Endothelial cell (in vitro differentiated cells): ENCODE results near the gene IRF1. TPM values are rescaled to one million over a fixed set of nuclear protein-coding genes. Genes with fewer than 3 reads are reported as not detected.

Experiments used
- DNase-seq: peaks from one replicate; pipeline ENCODE4 v3.0.0; 2021; ENCODE audit warnings: low spot score
- H3K27ac Mint-ChIP-seq: one replicate; pipeline ENCODE4 v1.8.0; 2021; ENCODE audit warnings: mixed read lengths, inconsistent platforms; ENCODE audit not compliant: unreplicated experiment
- H3K27me3 Mint-ChIP-seq: one replicate; pipeline ENCODE4 v1.8.0; 2021; ENCODE audit warnings: mild to moderate bottlenecking, moderate library complexity, mixed read lengths, inconsistent platforms; ENCODE audit not compliant: unreplicated experiment
- H3K36me3 Mint-ChIP-seq: one replicate; pipeline ENCODE4 v1.8.0; 2021; ENCODE audit warnings: mild to moderate bottlenecking, low read depth, mixed read lengths, inconsistent platforms; ENCODE audit not compliant: unreplicated experiment
- H3K4me1 Mint-ChIP-seq: one replicate; pipeline ENCODE4 v1.8.0; 2021; ENCODE audit warnings: mild to moderate bottlenecking, mixed read lengths, inconsistent platforms; ENCODE audit not compliant: unreplicated experiment
- H3K4me3 Mint-ChIP-seq: one replicate; pipeline ENCODE4 v1.8.0; 2021; ENCODE audit warnings: mild to moderate bottlenecking, mixed read lengths, inconsistent platforms; ENCODE audit not compliant: unreplicated experiment
- H3K9me3 Mint-ChIP-seq: one replicate; pipeline ENCODE4 v1.8.0; 2021; ENCODE audit warnings: mixed read lengths, inconsistent platforms; ENCODE audit not compliant: unreplicated experiment
- CTCF ChIP-seq: fragments of 200-600 bp; sonication (generic); IDR thresholded peaks from one replicate; pipeline ENCODE4 v1.5.0; 2021; ENCODE audit warnings: antibody characterized with exemption; ENCODE audit not compliant: unreplicated experiment
- total RNA-seq: library from RNA; stranded (reverse); fragmentation: NEBNext Ultra II Directional; extraction: Animal tissue kit (Norgen Biotek cat#: 25700); gene quantifications from one replicate; pipeline ENCODE4 v1.2.1, GENCODE V29; 2021; ENCODE audit not compliant: unreplicated experiment

IRF1 gene
- total RNA-seq, 1 donor from 2014 or later = 7.1 TPM

- H3K27me3 Mint-ChIP-seq = peaks cover 8% of the 10 kb centered on the region
- TF ChIP-seq CTCF = no peak
Observed at GRCh38 chr5:132505641-132506040, 15.1 kb upstream of the IRF1 start.

GRCh38 chr5:132504746-132505145 is 14.2 kb upstream of the IRF1 start:
- TF ChIP-seq CTCF = no peak
- H3K4me3 Mint-ChIP-seq = no peak overlapping the region
- no peaks in the 10 kb centered on the region for H3K36me3 Mint-ChIP-seq
- H3K27ac Mint-ChIP-seq = no peak overlapping the region
- DNase-seq = no peak
- peaks cover 7% of the 10 kb centered on the region for H3K27me3 Mint-ChIP-seq
- no peaks in the 10 kb centered on the region for H3K9me3 Mint-ChIP-seq
- no peaks in the 10 kb centered on the region for H3K4me1 Mint-ChIP-seq

More at GRCh38 chr5:132505641-132506040, 15.1 kb upstream of the IRF1 start:
- H3K36me3 Mint-ChIP-seq = no peaks in the 10 kb centered on the region
- no peak overlapping the region for H3K4me3 Mint-ChIP-seq
- DNase-seq = no peak
- H3K9me3 Mint-ChIP-seq = no peaks in the 10 kb centered on the region
- no peaks in the 10 kb centered on the region for H3K4me1 Mint-ChIP-seq
- H3K27ac Mint-ChIP-seq = no peak overlapping the region

GRCh38 chr5:132503244-132503643 is 12.7 kb upstream of the IRF1 start:
- H3K9me3 Mint-ChIP-seq = no peaks in the 10 kb centered on the region
- no peak overlapping the region for H3K27ac Mint-ChIP-seq
- H3K27me3 Mint-ChIP-seq = peaks cover 6% of the 10 kb centered on the region
- no peaks in the 10 kb centered on the region for H3K36me3 Mint-ChIP-seq
- DNase-seq = no peak
- no peak for TF ChIP-seq CTCF
- H3K4me3 Mint-ChIP-seq = peak overlapping the region; percentile 27
- H3K4me1 Mint-ChIP-seq = no peaks in the 10 kb centered on the region

GRCh38 chr5:132501961-132502931 is 11.7 kb upstream of the IRF1 start:
- no peaks in the 10 kb centered on the region for H3K9me3 Mint-ChIP-seq
- no peaks in the 10 kb centered on the region for H3K4me1 Mint-ChIP-seq
- TF ChIP-seq CTCF = no peak
- no peaks in the 10 kb centered on the region for H3K36me3 Mint-ChIP-seq
- H3K27me3 Mint-ChIP-seq = peaks cover 6% of the 10 kb centered on the region
- DNase-seq = no peak
- no peak overlapping the region for H3K27ac Mint-ChIP-seq
- H3K4me3 Mint-ChIP-seq = no peak overlapping the region

GRCh38 chr5:132501629-132501956 is 11.0 kb upstream of the IRF1 start:
- TF ChIP-seq CTCF = no peak
- no peak overlapping the region for H3K4me3 Mint-ChIP-seq
- no peaks in the 10 kb centered on the region for H3K4me1 Mint-ChIP-seq
- peaks cover 6% of the 10 kb centered on the region for H3K27me3 Mint-ChIP-seq
- DNase-seq = no peak
- no peaks in the 10 kb centered on the region for H3K9me3 Mint-ChIP-seq
- no peak overlapping the region for H3K27ac Mint-ChIP-seq
- H3K36me3 Mint-ChIP-seq = no peaks in the 10 kb centered on the region
